PC-9 (cell line): Measurements from ENCODE around the gene WBP4. TPM values are rescaled to one million over a fixed set of nuclear protein-coding genes. Genes with fewer than 3 reads are reported as not detected.

ENCODE experiments used
- BruUV-seq: library from RNA; stranded (reverse); fragments of 400-500 nt; replicated peaks from 2 replicates; lab custom pipeline; 2021; lab: Mats Ljungman, UMichigan
- CTCF ChIA-PET: fragments of 300-600 bp; sonication (Branson Sonifier 250); formaldehyde crosslinking; loops from one replicate; lab custom pipeline; 2022; ENCODE audit warnings: antibody characterized with exemption; lab: Charles Lee
- POLR2A ChIA-PET: fragments of 300-600 bp; sonication (Branson Sonifier 250); formaldehyde crosslinking; loops from one replicate; lab custom pipeline; 2022; ENCODE audit warnings: antibody characterized with exemption; ENCODE audit not compliant: unreplicated experiment; lab: Charles Lee
- DNase-seq, 2 experiments: peaks; one replicate each; pipeline versions ENCODE4 v3.0.0 to v3.0.0-alpha.2; 2015 to 2022; ENCODE audit warnings: mixed read lengths in 1 of 2
- H2AFZ ChIP-seq: fragments of 200-600 bp; sonication (generic); 2 replicates; pipeline ENCODE4 v1.8.1; 2017; ENCODE audit warnings: antibody characterized with exemption
- H3F3A ChIP-seq: fragments of 200-600 bp; sonication (generic); 2 replicates; pipeline ENCODE4 v1.8.1; 2017; ENCODE audit warnings: antibody characterized with exemption, mild to moderate bottlenecking, low read depth; ENCODE audit not compliant: insufficient read depth
- H3K27ac ChIP-seq: fragments of 200-600 bp; sonication (generic); 2 replicates; pipeline ENCODE4 v1.6.1; 2016; ENCODE audit warnings: mixed run types
- H3K27me3 ChIP-seq: fragments of 200-600 bp; sonication (generic); 2 replicates; pipeline ENCODE4 v1.6.1; 2016; ENCODE audit warnings: low read depth, mixed run types; ENCODE audit not compliant: insufficient read depth
- H3K36me3 ChIP-seq: fragments of 200-600 bp; sonication (generic); 2 replicates; pipeline ENCODE4 v1.6.1; 2016; ENCODE audit warnings: low read depth, mixed run types
- H3K4me1 ChIP-seq: fragments of 200-600 bp; sonication (generic); replicated peaks from 2 replicates; pipeline ENCODE4 v1.6.1; 2016; ENCODE audit warnings: mixed run types; ENCODE audit not compliant: insufficient read depth
- H3K4me2 ChIP-seq: fragments of 200-600 bp; sonication (generic); 2 replicates; pipeline ENCODE4 v1.6.1; 2017; ENCODE audit warnings: mixed run types
- H3K4me3 ChIP-seq: fragments of 200-600 bp; sonication (generic); 2 replicates; pipeline ENCODE4 v1.6.1; 2016; ENCODE audit warnings: mixed run types
- H3K79me2 ChIP-seq: fragments of 200-600 bp; sonication (generic); 2 replicates; pipeline ENCODE4 v1.6.1; 2017; ENCODE audit warnings: low read depth, mixed run types
- H3K9me2 ChIP-seq: fragments of 200-600 bp; sonication (generic); 2 replicates; pipeline ENCODE4 v1.8.1; 2017; ENCODE audit warnings: mild to moderate bottlenecking; ENCODE audit not compliant: insufficient read depth
- H3K9me3 ChIP-seq: fragments of 200-600 bp; sonication (generic); 2 replicates; pipeline ENCODE4 v1.8.1; 2016; ENCODE audit warnings: low read depth; ENCODE audit not compliant: insufficient read depth
- H4K20me1 ChIP-seq: fragments of 200-600 bp; sonication (generic); 2 replicates; pipeline ENCODE4 v1.8.1; 2017; ENCODE audit not compliant: insufficient read depth
- EZH2 ChIP-seq: fragments of 200-600 bp; sonication (generic); IDR thresholded peaks from 2 replicates; pipeline ENCODE4 v1.8.0; 2017; ENCODE audit warnings: antibody characterized with exemption, low read depth
- intact Hi-C: fragments of 100-400 bp; cut with micrococcal nuclease; formaldehyde crosslinking; loops from one replicate; pipeline ENCODE4 v1.10.0; 2022; ENCODE audit not compliant: unreplicated experiment
- total RNA-seq: library from RNA; stranded (reverse); gene quantifications from 2 replicates; pipeline ENCODE4 v1.2.3, GENCODE V29; 2021
- TF ChIP-seq, protein P1 (sequence below): fragments of 200-600 bp; sonication (generic); conservative IDR thresholded peaks from 2 replicates; pipeline ENCODE4 v1.6.1; 2017; ENCODE audit warnings: mixed run types, antibody characterized with exemption, mild to moderate bottlenecking, moderate library complexity

The WBP4 gene
- total RNA-seq, 1 experiment from 2014 or later: 6.3 TPM

DNA sequence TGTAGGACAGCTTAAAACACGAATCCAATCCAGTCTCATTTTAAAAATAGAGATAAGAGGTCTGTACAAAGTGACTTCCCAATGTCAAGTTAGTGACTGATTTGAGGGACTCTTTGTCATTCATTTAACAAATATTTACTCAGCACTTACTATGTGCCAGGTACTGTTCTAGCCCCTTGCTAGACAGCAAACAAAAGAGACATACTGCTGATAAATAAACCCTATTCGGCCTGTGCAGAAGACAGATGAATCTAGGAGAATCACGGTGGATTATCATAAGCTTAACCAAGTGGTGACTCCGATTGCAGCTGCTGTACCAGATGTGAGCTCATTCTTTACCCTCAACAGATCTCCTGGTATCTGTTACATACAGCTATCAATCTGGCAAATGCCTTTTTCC, 35.8 kb upstream of the WBP4 start:
- no peaks in the 10 kb centered on the region for H3K4me1 ChIP-seq
- CTCF ChIA-PET: no interaction called here
- H3K79me2 ChIP-seq: 0 out of 2 replicates have a peak, but pooled peaks cover 12% of the 10 kb centered on the region

DNA sequence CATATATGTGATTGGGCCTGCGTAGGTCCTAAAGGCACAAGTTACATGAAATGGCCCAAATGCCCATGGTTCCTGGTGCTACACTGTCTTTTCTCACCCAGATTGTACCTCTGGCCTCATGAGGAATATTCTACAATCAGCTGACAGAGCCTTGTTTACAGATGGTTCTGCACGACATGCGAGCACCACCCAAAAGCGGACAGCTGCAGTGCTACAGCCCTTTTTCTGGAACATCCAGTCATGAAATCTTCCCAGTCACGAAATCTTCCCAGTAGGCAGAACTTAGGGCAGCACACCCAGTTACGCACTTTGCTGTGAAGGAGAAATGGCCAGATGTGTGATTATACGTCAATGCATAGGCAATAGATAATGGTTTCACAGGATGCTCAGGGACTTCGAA, 34.5 kb upstream of the WBP4 start:
- Histone ChIP-seq H3K4me1 (no peaks in the 10 kb centered on the region), H3K9me3 (no peaks in the 10 kb centered on the region), H3K9me2 (no peaks in the 10 kb centered on the region), H3K27me3 (no peaks in the 10 kb centered on the region), H3K4me2 (no peak overlapping the region), H3K27ac (no peak overlapping the region), H4K20me1 (no peaks in the 10 kb centered on the region), H3K79me2 (0 out of 2 replicates have a peak, but pooled peaks cover 7% of the 10 kb centered on the region), H2AFZ (no peak overlapping the region), H3F3A (no peaks in the 10 kb centered on the region), H3K36me3 (no peaks in the 10 kb centered on the region), H3K4me3 (no peak overlapping the region)
- TF ChIP-seq, protein P1, sequence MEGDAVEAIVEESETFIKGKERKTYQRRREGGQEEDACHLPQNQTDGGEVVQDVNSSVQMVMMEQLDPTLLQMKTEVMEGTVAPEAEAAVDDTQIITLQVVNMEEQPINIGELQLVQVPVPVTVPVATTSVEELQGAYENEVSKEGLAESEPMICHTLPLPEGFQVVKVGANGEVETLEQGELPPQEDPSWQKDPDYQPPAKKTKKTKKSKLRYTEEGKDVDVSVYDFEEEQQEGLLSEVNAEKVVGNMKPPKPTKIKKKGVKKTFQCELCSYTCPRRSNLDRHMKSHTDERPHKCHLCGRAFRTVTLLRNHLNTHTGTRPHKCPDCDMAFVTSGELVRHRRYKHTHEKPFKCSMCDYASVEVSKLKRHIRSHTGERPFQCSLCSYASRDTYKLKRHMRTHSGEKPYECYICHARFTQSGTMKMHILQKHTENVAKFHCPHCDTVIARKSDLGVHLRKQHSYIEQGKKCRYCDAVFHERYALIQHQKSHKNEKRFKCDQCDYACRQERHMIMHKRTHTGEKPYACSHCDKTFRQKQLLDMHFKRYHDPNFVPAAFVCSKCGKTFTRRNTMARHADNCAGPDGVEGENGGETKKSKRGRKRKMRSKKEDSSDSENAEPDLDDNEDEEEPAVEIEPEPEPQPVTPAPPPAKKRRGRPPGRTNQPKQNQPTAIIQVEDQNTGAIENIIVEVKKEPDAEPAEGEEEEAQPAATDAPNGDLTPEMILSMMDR: no peak
- TF ChIP-seq EZH2: no peak
- BruUV-seq: no TSS peak
- intact Hi-C loops: no loop called here
- ChIA-PET CTCF (no interaction called here), POLR2A (no interaction called here)
- DNase-seq: no peak

More for the DNA sequence above, 35.8 kb upstream of the WBP4 start:
- H4K20me1 ChIP-seq: no peaks in the 10 kb centered on the region
- H3K4me2 ChIP-seq: no peak overlapping the region
- no peak overlapping the region for H2AFZ ChIP-seq
- H3K9me2 ChIP-seq: no peaks in the 10 kb centered on the region
- POLR2A ChIA-PET: no interaction called here
- BruUV-seq: no TSS peak
- H3F3A ChIP-seq: no peaks in the 10 kb centered on the region
- no peaks in the 10 kb centered on the region for H3K9me3 ChIP-seq
- no peaks in the 10 kb centered on the region for H3K36me3 ChIP-seq
- TF ChIP-seq EZH2: no peak
- TF ChIP-seq, protein P1: no peak
- no peaks in the 10 kb centered on the region for H3K27me3 ChIP-seq
- no peak overlapping the region for H3K4me3 ChIP-seq
- intact Hi-C loops: no loop called here
- H3K27ac ChIP-seq: no peak overlapping the region
- DNase-seq: no peak

DNA sequence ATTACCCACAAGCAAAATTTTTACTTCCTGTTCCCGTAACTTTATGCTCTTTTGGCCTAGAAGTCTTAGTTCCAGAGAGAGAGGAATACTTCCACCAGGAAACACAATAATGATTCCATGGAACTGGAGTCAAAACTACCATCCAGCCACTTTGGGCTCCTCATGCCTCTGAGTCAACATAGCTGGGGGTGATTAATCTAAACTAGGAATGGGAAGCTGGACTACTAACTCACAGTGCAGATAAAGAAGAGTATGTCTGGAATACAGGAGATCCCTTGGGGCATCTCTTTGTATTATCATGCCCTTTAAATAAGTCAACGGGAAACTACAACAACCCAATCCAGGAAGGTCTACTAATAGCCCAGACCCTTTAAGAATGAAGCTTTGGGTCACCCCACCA, 33.3 kb upstream of the WBP4 start:
- H3K36me3 ChIP-seq: no peaks in the 10 kb centered on the region
- H3K4me2 ChIP-seq: no peak overlapping the region
- no peaks in the 10 kb centered on the region for H3K4me1 ChIP-seq
- H3F3A ChIP-seq: no peaks in the 10 kb centered on the region
- no peaks in the 10 kb centered on the region for H3K9me2 ChIP-seq
- ChIA-PET POLR2A (no interaction called here), CTCF (no interaction called here)
- no peaks in the 10 kb centered on the region for H3K27me3 ChIP-seq
- no peak overlapping the region for H3K27ac ChIP-seq
- H2AFZ ChIP-seq: no peak overlapping the region
- no peak for DNase-seq
- H3K79me2 ChIP-seq: 0 out of 2 replicates have a peak, but pooled peaks cover 3% of the 10 kb centered on the region
- intact Hi-C loops: no loop called here
- TF ChIP-seq, protein P1: no peak
- TF ChIP-seq EZH2: no peak
- BruUV-seq: no TSS peak
- no peaks in the 10 kb centered on the region for H3K9me3 ChIP-seq
- no peaks in the 10 kb centered on the region for H4K20me1 ChIP-seq
- no peak overlapping the region for H3K4me3 ChIP-seq
